ENCODE measurements around the gene CCL18. TPM values are rescaled to one million over a fixed set of nuclear protein-coding genes. Genes with fewer than 3 reads are reported as not detected.
"Not testable (repeated sequence)": the region's sequence is repeated elsewhere in the genome, so short reads cannot be mapped to it uniquely, and the experiment has no call there.

Gene CCL18
- total RNA-seq, 1 experiment from 2014 or later = 0.82 TPM

DNA sequence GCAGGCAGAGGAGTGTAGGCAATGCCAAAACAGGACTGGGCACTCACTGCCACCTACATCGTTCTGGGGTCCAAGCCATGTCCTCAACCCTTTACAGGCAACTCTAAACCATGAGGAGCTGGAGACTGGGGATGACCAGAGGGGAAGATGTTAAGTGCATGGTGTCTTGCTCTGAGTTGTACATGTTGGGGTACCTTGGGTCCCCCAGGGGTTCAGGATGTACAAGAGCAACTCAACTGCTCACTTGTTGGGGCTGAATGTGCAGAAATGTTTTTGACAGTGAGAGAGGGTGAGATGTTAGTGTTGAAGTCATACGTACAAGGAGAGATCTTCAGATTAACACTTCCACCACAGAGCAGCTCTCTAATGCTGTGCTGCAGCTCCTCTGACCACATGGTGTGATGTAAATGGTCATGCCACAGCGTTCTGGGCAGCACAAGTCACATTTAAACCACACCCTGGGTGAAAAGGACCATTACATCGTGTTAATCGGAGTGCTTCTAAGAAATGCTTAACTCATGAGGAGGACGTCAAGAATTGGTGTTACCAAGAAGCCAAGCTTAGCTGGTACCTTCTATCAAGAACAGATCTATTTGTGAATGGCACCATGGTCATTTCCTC lies 2.4 kb downstream of the CCL18 start:
- DNase-seq (ENCODE audit: low read depth, low spot score) = no peak
- in situ Hi-C loops (cut with HindIII; ENCODE audit: low pct_unique_long_range_greater_than_20kb, low sequenced_read_pairs) = no loop called here

DNA sequence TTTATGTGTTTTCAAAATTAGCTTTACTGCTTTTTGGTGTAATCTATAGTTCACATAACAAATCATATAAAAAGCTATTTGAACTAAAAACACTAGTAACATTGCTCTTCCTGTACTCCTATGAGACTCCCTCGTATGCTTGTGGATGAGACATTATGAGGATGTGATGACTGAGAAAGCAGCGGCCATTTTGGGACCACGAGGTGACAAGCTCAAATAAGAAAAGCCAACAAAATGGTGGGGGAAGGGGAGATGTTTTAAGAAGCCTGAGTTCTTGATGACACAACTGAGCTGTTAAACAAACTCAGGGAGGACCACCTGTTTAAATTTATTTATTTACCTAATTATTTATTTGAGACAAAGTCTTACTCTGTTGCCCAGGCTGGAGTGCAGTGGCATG lies 4.5 kb downstream of the CCL18 start:
- in situ Hi-C loops (cut with HindIII; ENCODE audit: low pct_unique_long_range_greater_than_20kb, low sequenced_read_pairs) = no loop called here
- DNase-seq (ENCODE audit: low read depth, low spot score) = no peak

DNA sequence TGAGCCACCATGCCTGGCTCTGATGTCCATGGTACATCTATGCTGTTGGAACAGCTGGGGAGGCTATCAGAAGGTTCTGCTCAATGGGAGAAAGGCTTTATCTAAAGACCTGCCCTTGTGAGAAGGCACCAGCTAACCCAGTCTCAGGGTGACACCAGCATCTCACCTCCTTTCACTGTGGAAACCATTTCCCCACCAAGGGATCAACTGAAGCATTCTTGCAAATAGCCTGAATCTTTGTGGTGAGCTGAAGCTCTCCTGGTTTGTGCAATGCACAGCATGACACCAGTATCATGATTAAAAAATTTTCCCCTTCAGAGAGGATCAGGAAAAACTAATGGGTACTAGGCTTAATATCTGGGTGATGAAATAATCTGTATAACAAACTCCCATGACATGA lies 5.1 kb downstream of the CCL18 start:
- no peak for DNase-seq (ENCODE audit: low read depth, low spot score)
- in situ Hi-C loops (cut with HindIII; ENCODE audit: low pct_unique_long_range_greater_than_20kb, low sequenced_read_pairs) = no loop called here

DNA sequence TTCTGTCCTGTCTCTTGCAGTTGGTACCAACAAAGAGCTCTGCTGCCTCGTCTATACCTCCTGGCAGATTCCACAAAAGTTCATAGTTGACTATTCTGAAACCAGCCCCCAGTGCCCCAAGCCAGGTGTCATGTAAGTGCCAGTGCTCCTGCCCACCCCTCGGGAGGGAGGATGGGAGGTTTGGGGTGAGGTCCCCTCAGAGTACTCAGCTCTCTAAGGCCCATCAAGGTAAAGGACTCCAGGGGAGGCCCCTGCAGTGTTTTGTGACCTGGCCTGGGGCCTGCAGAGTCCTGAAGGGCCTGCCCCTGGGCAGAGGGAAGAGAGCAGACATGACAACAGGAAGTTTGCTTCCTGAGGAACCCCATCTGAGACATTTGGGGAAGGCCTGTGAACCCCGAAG lies 6.4 kb downstream of the CCL18 start:
- in situ Hi-C loops (cut with HindIII; ENCODE audit: low pct_unique_long_range_greater_than_20kb, low sequenced_read_pairs) = no loop called here
- DNase-seq (ENCODE audit: low read depth, low spot score) = no peak

DNA sequence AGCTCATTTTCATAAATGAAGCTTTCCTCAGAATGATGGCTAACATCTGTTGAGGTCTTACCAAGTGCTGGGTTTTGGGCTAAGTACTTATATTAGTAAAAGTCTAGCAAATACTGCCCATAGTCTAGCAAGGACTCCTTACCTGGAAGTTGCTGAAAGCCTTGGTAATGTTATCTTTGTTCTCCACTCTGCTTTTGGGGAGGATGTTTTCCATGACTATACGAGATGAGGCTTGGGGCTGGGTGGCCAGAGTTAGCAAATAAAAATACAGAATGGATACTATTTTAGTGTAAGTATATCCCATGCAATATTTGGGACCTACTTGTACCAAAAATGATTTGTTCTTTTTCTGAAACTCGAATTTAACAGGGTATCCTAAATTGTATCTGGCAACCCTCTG lies 7.7 kb downstream of the CCL18 start:
- no peak for DNase-seq (ENCODE audit: low read depth, low spot score)
- in situ Hi-C loops (cut with HindIII; ENCODE audit: low pct_unique_long_range_greater_than_20kb, low sequenced_read_pairs) = no loop called here

DNA sequence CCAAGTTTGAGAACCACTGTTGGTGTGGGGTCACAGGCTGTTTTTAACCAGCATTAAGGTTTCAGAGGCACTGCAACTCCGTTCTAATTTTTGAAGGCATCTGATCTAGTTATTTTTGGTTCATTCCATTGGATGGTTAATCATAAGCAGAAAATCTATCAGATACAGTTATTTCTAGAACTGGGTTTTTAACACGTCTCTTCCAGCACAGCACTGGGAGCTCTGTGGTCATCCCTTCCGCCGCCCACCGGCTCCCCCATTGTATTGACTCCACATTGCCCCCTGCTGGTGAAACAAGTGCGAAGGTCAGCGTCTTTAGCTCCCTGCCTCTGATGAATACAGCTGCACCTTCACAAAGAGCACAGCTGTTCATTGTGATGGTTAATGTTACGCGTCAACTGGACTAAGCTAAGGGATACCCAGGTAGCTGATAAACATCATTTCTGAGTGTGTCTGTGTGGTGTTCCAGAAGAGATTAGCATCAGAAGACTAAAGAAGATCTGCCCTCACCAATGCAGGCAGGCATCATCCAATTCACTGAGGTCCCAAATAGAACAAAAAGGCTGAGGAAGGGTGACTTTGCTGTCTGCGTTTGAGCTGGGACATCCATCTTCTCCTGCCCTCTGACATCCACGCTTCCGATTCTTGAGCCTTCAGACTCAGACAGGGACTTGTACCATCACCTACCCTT lies 8.5 kb downstream of the CCL18 start:
- DNase-seq (ENCODE audit: low read depth, low spot score) = peak; percentile 84
- in situ Hi-C loops (cut with HindIII; ENCODE audit: low pct_unique_long_range_greater_than_20kb, low sequenced_read_pairs) = no loop called here

DNA sequence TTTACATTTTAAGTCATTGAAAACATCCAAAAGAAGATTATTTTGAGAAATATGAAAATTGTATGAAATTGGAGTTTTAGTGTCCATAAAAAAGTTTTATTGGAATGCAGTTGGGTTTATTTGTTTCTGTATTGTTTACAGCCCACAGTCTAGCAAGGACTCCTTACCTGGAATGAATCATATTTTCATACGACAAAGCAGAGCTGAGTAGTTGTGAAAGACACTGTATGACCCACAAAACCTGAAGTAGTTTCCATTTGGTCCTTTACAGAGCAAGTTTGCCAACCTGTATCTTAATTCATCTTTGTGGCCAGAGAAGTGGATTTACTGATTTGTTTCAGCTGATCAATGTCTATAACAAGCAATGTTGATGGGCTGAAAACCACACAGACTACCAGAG lies 10.3 kb downstream of the CCL18 start:
- DNase-seq (ENCODE audit: low read depth, low spot score) = no peak
- in situ Hi-C loops (cut with HindIII; ENCODE audit: low pct_unique_long_range_greater_than_20kb, low sequenced_read_pairs) = no loop called here

DNA sequence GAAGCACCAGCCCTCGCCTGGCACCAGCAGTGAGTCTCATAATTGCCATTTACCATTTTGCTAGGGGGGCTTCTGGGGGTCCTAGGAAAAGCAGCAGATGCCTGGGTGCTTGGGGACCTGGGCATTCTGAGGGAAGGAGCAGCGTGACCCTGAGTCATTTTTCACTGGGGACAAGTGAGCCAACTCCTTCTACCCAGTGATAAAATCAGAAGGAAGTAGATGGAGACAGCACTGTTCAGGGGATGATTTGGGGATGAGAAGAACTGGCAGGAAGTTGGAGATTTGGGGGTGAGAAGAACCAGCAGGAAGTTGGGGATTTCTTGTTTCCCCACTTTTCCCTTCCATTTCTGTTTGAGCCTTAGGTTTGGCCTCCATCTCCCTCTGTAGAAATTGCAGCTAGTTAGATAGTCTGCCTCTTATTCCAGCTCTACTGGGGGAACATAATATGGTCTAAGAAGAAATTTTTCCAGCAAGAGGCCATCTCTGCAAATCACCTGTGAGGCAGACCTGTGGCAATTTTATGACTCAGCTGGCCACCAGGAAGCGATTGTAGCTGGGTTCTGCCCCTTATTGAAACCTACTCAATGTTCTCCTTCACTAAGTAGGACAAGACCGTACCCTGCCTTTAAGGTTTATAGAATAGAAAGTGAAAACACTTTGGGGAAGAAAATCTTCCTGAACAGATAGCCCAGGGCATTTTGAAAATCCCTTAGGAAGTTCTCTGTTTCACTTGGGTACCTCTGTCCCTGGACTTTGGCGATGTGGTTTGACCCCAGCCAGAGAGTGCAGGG lies 17.8 kb downstream of the CCL18 start:
- DNase-seq (ENCODE audit: low read depth, low spot score); in situ Hi-C loops (cut with HindIII; ENCODE audit: low pct_unique_long_range_greater_than_20kb, low sequenced_read_pairs): not testable (repeated sequence)

DNA sequence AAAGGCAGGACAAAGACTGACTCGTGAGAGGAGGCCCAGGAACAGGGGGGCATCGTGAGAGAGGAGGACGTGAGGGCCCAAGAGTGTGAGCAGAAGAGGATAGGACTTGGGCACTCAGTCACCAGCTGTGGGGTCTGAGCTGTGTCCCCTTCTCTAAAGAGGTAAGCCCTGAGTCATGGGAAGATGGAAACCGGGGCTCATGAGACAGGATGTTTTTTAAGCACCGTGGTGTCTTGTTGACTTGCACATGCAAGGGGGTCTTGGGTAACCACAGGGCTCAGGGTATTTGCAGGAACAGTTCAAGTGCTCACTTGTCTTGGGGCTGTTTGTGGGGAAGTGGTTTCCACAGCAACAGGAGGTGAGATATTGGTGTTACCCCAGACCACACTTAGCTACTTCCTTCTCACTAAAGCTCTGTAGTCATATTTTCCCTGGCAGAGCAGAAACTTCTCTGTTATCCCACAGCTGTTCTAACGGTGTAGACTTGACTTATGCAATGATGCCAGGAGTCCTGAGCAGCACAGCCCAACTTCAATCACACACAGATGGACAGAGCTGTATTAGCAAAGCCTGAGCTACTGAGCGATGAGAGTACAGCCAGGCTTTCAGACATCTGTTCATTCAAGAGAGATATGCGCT lies 18.5 kb downstream of the CCL18 start:
- DNase-seq (ENCODE audit: low read depth, low spot score); in situ Hi-C loops (cut with HindIII; ENCODE audit: low pct_unique_long_range_greater_than_20kb, low sequenced_read_pairs): not testable (repeated sequence)

DNA sequence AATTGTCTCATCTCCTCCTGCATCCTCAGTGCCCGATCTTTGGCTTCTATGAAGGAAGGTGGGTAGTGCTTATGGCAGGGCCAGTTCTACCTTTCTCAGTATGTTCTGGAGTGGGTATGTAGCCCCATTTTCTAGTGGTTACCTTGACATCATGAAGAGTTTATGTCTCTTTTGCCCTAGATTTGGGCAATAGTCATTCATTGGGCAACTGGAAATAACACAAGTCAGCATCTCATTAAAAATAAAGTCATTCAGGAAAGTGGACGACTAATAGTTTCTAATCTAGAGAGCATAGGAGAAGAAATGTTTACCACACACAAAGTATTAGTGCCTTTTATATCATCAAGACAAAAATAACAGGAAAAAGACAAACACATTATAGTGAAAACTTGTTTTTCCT lies 19.6 kb downstream of the CCL18 start:
- DNase-seq (ENCODE audit: low read depth, low spot score); in situ Hi-C loops (cut with HindIII; ENCODE audit: low pct_unique_long_range_greater_than_20kb, low sequenced_read_pairs): not testable (repeated sequence)

DNA sequence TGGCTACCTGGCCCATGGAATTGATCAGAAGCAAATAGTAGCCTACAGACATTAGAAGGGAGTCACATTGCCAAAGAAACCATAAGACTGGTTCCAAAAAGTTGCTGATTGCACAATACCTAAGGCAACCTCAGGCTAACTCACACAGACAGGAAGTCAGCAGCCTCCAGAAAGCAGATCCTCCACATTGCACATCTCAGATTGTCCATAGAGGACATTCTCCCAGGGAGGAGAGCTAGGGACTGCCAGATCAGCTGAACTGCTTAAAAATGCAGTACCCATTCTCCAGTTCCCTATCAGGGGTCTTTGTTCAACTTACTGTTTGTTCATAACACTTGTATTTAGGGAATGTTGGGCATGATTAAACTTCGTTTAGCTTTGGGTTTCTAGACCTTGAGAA lies 21.7 kb downstream of the CCL18 start:
- in situ Hi-C loops (cut with HindIII; ENCODE audit: low pct_unique_long_range_greater_than_20kb, low sequenced_read_pairs) = no loop called here
- DNase-seq (ENCODE audit: low read depth, low spot score) = peak; percentile 8

DNA sequence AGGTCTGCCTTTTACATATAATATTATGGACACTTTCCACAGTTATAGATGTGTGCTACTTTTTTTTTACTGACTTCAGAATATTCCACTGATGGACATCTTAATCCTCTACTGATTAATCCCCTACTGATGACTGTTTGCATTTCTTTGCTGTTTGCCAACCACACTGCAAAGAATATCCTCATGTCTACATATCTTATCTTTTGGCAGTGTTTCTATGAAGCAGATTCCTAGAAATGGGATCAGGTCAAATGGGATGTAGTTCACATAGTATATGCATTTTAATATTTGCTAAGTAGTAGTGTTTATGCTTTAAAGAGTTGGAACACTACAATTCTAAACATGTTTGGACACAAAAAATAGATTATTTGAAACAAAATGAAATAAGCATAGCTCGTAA lies 22.7 kb downstream of the CCL18 start:
- in situ Hi-C loops (cut with HindIII; ENCODE audit: low pct_unique_long_range_greater_than_20kb, low sequenced_read_pairs) = no loop called here
- no peak for DNase-seq (ENCODE audit: low read depth, low spot score)

DNA sequence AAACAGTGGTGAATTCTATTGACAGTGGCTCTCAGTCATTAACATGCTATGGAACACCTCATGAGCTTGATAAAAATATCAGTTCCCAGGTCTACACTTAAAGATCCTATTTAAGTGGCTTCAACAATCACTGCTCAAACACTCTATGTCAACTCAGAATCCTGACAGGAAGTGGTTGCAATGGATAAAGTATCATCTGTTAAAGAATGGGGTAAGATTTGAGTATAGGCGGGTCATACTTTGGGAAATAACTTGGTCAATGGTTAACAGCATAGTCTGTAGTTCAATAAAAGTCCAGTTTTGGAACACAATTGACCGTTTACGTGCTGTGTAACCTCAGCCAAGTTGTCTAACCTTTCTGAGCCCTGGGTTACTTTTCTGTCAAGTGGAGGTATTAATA lies 23.4 kb downstream of the CCL18 start:
- DNase-seq (ENCODE audit: low read depth, low spot score); in situ Hi-C loops (cut with HindIII; ENCODE audit: low pct_unique_long_range_greater_than_20kb, low sequenced_read_pairs): not testable (repeated sequence)

DNA sequence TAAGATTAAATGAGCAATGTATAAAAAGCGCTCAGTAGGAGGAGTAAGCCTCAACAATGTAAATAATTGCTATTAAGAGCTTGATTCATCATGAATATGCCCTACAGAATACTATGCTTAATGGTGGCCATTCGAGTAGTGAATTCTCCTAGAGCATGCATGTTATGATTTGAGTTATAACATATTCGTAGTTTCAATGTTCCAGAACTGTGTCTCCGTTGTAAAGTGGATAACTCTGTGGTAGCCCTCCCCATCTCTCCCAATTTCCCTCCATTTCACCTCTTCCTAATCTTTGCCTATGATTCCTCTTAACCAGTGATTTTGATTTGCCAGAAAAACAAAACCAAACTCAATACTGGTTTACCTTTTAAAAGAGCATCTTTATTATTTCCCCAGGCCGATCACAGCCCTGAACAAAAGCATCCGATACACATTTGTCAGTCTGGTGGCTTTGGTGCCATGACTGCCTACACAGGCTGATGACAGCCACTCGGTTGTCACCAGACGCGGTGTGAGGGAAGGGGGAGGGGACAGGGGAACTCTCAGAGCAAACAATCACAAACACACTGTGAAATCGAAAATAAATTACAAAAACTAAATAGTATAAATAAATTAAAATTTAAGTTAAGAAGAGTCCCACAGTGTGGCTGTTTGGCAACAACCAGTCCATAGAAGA lies 24.0 kb downstream of the CCL18 start:
- DNase-seq (ENCODE audit: low read depth, low spot score); in situ Hi-C loops (cut with HindIII; ENCODE audit: low pct_unique_long_range_greater_than_20kb, low sequenced_read_pairs): not testable (repeated sequence)

DNA sequence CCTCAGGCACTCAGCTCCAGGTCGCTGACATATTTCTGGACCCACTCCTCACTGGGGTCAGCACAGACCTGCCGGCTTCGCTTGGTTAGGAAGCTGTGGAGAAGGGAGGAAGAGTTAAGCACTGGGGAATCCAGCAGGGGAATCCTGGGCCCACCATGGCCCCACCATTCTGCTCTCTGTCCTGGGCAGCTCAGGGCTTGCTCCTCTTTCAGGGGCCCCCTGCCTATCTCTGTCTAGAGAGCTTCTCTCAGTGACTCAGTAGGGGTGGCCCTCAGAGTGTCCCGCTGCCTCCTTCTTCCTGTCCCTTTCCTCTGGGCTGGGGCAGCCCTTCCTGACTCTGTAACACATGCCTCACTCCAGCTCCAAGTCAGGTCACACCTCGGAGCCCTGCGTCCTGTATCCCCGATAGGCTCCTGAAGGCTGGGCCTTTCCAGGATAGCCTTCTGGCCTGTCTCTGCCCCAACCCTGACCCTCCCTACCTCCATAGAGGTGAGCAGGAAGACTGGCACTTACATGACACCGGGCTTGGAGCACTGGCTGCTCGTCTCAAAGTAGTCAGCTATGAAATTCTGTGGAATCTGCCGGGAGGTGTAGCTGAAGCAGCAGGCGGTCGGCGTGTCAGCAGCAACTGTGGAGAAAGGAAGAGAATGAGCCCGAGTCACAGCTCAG lies 24.7 kb downstream of the CCL18 start:
- DNase-seq (ENCODE audit: low read depth, low spot score) = no peak
- in situ Hi-C loops (cut with HindIII; ENCODE audit: low pct_unique_long_range_greater_than_20kb, low sequenced_read_pairs) = no loop called here

DNA sequence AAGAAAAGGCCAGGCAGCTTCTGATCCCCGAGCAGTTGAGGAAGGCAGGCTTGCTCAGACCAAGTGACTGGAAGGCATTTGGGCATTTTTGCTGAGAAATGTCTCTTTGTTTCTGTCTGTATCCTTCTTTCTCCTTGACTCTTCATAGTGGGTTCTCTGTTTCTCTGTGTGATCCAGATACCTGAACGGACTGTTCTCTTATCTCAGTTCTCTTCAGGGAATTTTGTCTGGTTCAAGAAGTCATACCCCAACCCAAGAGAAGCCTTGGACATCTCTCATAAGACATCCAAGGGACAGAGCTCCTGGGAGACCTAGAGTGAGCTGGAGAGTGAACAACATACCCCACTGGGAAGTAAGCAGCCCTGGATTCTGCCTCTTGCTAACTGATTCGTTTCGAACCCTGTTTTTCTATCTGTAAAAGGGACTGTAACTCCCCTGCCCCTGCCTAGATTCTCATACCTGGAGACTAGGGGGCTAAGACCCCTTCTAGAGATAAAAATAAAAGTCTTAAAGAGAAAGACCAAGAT lies 25.3 kb downstream of the CCL18 start:
- no peak for DNase-seq (ENCODE audit: low read depth, low spot score)
- in situ Hi-C loops (cut with HindIII; ENCODE audit: low pct_unique_long_range_greater_than_20kb, low sequenced_read_pairs) = no loop called here

All from SK-MEL-5 (cell line).